ENCODE data around the gene FAM53B. TPM values are rescaled to one million over a fixed set of nuclear protein-coding genes. Genes with fewer than 3 reads are reported as not detected.

The FAM53B gene
- total RNA-seq, 2 experiments from 2014 or later, result 15.1 to 18.0 TPM

DNA sequence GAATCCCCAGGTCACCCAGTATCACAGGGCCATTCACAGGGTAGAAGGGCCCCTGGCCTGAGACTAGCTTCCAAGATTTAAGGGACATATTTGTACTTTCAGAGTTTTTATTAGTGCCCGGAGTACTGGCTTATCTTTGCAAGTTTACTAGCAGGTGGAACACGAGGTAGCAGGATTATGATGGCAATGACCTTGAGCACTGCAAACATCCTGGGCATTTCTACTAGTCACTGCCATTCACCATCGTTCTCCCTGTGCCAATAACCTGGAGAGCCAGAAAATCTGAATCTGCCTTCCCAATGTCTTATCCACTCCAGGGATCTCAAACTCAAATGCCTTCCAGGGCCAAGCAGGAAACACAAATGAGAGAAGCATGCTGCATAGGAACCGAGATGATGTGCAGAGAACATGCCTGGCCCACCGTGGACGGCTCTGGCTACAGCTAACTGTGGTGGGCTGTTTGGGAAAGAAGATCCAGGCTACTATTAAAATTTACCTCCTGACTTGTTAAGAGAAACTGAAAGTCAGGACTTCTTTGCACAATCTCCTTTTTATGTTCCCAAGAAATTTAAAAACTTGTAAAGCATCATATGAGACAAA lies 16.7 kb downstream of the FAM53B start:
- H3K36me3 Mint-ChIP-seq (ENCODE audit: low read depth), result peaks cover 2% of the 10 kb centered on the region
- intact Hi-C loops (cut with micrococcal nuclease), result loop anchor here (10.0 kb wide), 1 partner anchor 83 kb away; no protein-coding TSS in a partner anchor
- peaks cover 85% of the 10 kb centered on the region for H3K4me1 Mint-ChIP-seq (ENCODE audit: low read depth)
- H3K27ac Mint-ChIP-seq, result peak overlapping the region; percentile 89
- H3K27me3 Mint-ChIP-seq, result no peaks in the 10 kb centered on the region
- ATAC-seq (no peak), DNase-seq (no peak)
- H3K4me3 Mint-ChIP-seq, result no peak overlapping the region
- no peak for TF ChIP-seq CTCF (IDR thresholded peaks at IDR 0.05)
- ChIA-PET CTCF (interaction anchor here (1.7 to 4.5 kb wide), 4 partner anchors 9 to 79 kb away, joined by 4 to 39 read pairs (median 19); no protein-coding TSS in a partner anchor), POLR2A (interaction anchor here (0.7 to 4.4 kb wide), 4 partner anchors 9 to 64 kb away, joined by 3 to 33 read pairs (median 4); partner anchors contain the start of gene EEF1AKMT2)
- no peaks in the 10 kb centered on the region for H3K9me3 Mint-ChIP-seq

DNA sequence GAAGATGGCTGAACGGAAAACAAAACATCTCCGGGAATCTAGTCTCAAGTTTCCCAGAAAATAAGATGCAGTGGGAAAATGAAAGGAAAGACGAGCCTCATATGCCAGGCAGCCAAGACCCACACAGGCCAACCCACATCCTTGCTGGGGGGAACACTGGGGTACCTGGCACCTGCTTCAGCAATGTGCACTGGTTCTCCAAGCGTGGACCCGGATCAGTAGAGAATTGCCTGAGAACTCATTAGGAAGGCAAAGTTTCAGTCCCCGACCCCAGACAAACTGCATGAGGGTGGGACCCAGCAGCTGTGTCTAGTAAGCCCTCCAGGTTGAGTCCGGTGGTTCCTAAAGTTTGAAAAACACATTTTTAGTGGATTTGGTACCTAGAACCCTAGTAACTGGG lies 18.4 kb downstream of the FAM53B start:
- Mint-ChIP-seq H3K4me3 (no peak overlapping the region), H3K9me3 (no peaks in the 10 kb centered on the region), H3K27ac (peak overlapping the region; percentile 27), H3K4me1 (ENCODE audit: low read depth) (peaks cover 87% of the 10 kb centered on the region), H3K36me3 (ENCODE audit: low read depth) (peaks cover 2% of the 10 kb centered on the region), H3K27me3 (no peaks in the 10 kb centered on the region)
- no peak for TF ChIP-seq CTCF (IDR thresholded peaks at IDR 0.05)
- ATAC-seq (no peak), DNase-seq (no peak)
- ChIA-PET CTCF (interaction anchor here (0.8 to 4.4 kb wide), 4 partner anchors 8 to 16 kb away, joined by 3 to 39 read pairs (median 6); no protein-coding TSS in a partner anchor), POLR2A (interaction anchor here (0.9 to 2.2 kb wide), 4 partner anchors 10 to 66 kb away, joined by 3 to 8 read pairs (median 4); partner anchors contain the start of gene EEF1AKMT2)
- intact Hi-C loops (cut with micrococcal nuclease), result loop anchor here (10.0 kb wide), 1 partner anchor 81 kb away; no protein-coding TSS in a partner anchor

GRCh38 chr10:124725171-124725631 lies 19.0 kb downstream of the FAM53B start:
- Mint-ChIP-seq H3K27me3 (no peaks in the 10 kb centered on the region), H3K9me3 (no peaks in the 10 kb centered on the region), H3K4me3 (no peak overlapping the region), H3K4me1 (ENCODE audit: low read depth) (peaks cover 87% of the 10 kb centered on the region), H3K36me3 (ENCODE audit: low read depth) (peaks cover 3% of the 10 kb centered on the region), H3K27ac (peak overlapping the region; percentile 62)
- no peak for DNase-seq
- ATAC-seq, result no peak
- ChIA-PET POLR2A (interaction anchor here (1.3 to 2.2 kb wide), 3 partner anchors 11 to 29 kb away, joined by 3 to 8 read pairs (median 6); no protein-coding TSS in a partner anchor), CTCF (interaction anchor here (0.8 to 1.7 kb wide), 2 partner anchors 8 to 16 kb away, joined by 3 to 8 read pairs; no protein-coding TSS in a partner anchor)
- intact Hi-C loops (cut with micrococcal nuclease), result loop anchor here (10.0 kb wide), 1 partner anchor 80 kb away; no protein-coding TSS in a partner anchor
- TF ChIP-seq CTCF (IDR thresholded peaks at IDR 0.05), result no peak

DNA sequence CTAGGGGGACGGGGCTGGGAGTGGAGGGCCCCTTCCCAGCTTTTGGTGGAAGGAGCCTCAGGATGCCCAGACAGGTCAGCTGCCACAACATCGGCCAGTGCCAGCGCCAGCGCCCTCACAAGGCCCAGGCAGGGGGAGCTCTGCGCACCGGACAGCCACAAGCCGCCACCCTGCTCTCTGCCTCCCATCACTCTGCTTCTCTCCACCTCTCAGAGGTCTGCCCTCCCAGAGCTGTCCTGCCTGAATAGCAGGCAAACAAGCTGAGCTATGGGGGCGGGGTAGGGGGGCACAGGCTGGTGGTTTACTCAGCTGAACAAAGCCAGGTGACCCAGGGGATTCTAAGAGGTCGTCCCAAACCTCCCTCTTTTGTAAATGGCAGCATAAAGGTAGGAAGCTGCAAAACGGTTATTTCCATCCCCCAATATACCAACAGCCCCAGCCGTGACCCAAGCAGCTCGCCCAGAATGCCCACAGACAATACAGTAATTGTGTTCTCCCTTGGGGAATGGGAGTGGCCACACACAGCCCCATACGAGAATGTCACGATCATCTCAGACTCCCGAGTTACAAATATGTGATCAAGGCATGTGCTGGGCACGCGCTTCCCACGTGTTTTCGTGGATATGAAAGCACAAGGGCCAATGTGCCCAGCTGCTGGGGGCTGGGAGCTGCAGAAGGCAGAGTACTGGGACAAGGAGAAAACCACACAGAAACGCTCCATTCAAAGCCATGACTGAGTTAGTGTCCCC lies 19.7 kb downstream of the FAM53B start:
- ATAC-seq (no peak), DNase-seq (no peak)
- H3K27me3 Mint-ChIP-seq, result no peaks in the 10 kb centered on the region
- H3K4me1 Mint-ChIP-seq (ENCODE audit: low read depth), result peaks cover 82% of the 10 kb centered on the region
- H3K36me3 Mint-ChIP-seq (ENCODE audit: low read depth), result peaks cover 3% of the 10 kb centered on the region
- peak overlapping the region; percentile 91 for H3K27ac Mint-ChIP-seq
- TF ChIP-seq CTCF (IDR thresholded peaks at IDR 0.05), result no peak
- no peak overlapping the region for H3K4me3 Mint-ChIP-seq
- CTCF ChIA-PET, result interaction anchor here (0.6 to 1.8 kb wide), 6 partner anchors 10 to 75 kb away, joined by 3 to 8 read pairs (median 6); no protein-coding TSS in a partner anchor
- POLR2A ChIA-PET, result interaction anchor here (0.9 to 8.7 kb wide), 6 partner anchors 11 to 46 kb away, joined by 3 to 68 read pairs (median 3); no protein-coding TSS in a partner anchor
- intact Hi-C loops (cut with micrococcal nuclease), result loop anchor here (10.0 kb wide), 1 partner anchor 80 kb away; no protein-coding TSS in a partner anchor
- no peaks in the 10 kb centered on the region for H3K9me3 Mint-ChIP-seq
